AML-193 (cell line): Measurements from ENCODE around the gene CCT6A.
"Not testable (repeated sequence)": the region's sequence is repeated elsewhere in the genome, so short reads cannot be mapped to it uniquely, and the experiment has no call there.

Source experiments
- DNase-seq, 2 experiments: peaks; one replicate each; lab custom pipeline; 2025; lab: John Stamatoyannopoulos, UW

The CCT6A gene

GRCh38 chr7:56098187-56099008 is 46.8 kb downstream of the CCT6A start:
- not testable (repeated sequence) for DNase-seq

GRCh38 chr7:56099653-56100052 is 48.1 kb downstream of the CCT6A start:
- no peak for DNase-seq

- not testable (repeated sequence) for DNase-seq
Measured at GRCh38 chr7:56104138-56104537, 52.6 kb downstream of the CCT6A start.

GRCh38 chr7:56105508-56105907 is 53.9 kb downstream of the CCT6A start:
- peak in 1 of 2 experiments; percentile 26 for DNase-seq

GRCh38 chr7:56106108-56107073 is 54.8 kb downstream of the CCT6A start, which contains the start of gene CHCHD2:
CHCHD2 (minus strand) TSS chr7:56106476; CDS start chr7:56106413, 63 bp downstream.
- DNase-seq = peak; percentile 97

GRCh38 chr7:56107954-56108258 is 56.3 kb downstream of the CCT6A start:
- no peak for DNase-seq

GRCh38 chr7:56110611-56111010 is 59.0 kb downstream of the CCT6A start:
- DNase-seq = no peak

- not testable (repeated sequence) for DNase-seq
Measured at GRCh38 chr7:56112244-56112643, 60.7 kb downstream of the CCT6A start.
